PFSK-1 (cell line): Measurements from ENCODE around the gene PCK2.

Source experiments
- FOXP2 ChIP-seq: optimal IDR thresholded peaks from 2 replicates; pipeline ENCODE3; 2011; ENCODE audit warnings: borderline replicate concordance, control low read depth, inconsistent platforms; ENCODE audit not compliant: insufficient read depth; ENCODE audit errors: extremely low read length, extremely low read depth
- POLR2AphosphoS5 ChIP-seq: IDR thresholded peaks from 2 replicates; pipeline ENCODE4 v1.6.1; 2012; ENCODE audit warnings: low read depth, mild to moderate bottlenecking, control low read depth, low read length, moderate library complexity
- REST ChIP-seq, 2 experiments: IDR thresholded peaks; 2 replicates each; pipeline versions ENCODE4 v1.6.1 to v1.8.0; 2011 to 2012; ENCODE audit warnings: low read depth in 2 of 2, low read length in 2 of 2, control low read depth in 1 of 2, inconsistent platforms in 1 of 2, mild to moderate bottlenecking in 1 of 2, moderate library complexity in 1 of 2; ENCODE audit not compliant: insufficient read depth in 1 of 2
- SIN3A ChIP-seq: IDR thresholded peaks from 2 replicates; pipeline ENCODE4 v1.6.1; 2012; ENCODE audit warnings: mild to moderate bottlenecking, low read length, moderate library complexity, borderline replicate concordance; ENCODE audit not compliant: insufficient read depth
- TAF1 ChIP-seq: IDR thresholded peaks from 2 replicates; pipeline ENCODE4 v1.6.1; 2012; ENCODE audit warnings: low read length, control low read depth, borderline replicate concordance; ENCODE audit not compliant: insufficient read depth

Gene PCK2

GRCh38 chr14:24129410-24129998 is 35.4 kb downstream of the PCK2 start:
- TF ChIP-seq TAF1 (no peak), FOXP2 (no peak), SIN3A (no peak), REST (IDR thresholded peaks at IDR 0.05; ENCODE audit: insufficient read depth in 1 of 2, low read depth in 2 of 2, low read length in 2 of 2) (no peak), POLR2AphosphoS5 (no peak)

- TF ChIP-seq TAF1 (no peak), SIN3A (no peak), POLR2AphosphoS5 (no peak)
Observed at GRCh38 chr14:24130380-24130716, 36.2 kb downstream of the PCK2 start, which contains the start of gene FITM1. Gene FITM1 (plus strand): TSS chr14:24130659. CDS start chr14:24131564, 905 bp downstream.

GRCh38 chr14:24130717-24131548 is 36.8 kb downstream of the PCK2 start:
- TF ChIP-seq TAF1 (no peak), SIN3A (no peak), POLR2AphosphoS5 (no peak), FOXP2 (no peak), REST (IDR thresholded peaks at IDR 0.05; ENCODE audit: insufficient read depth in 1 of 2, low read depth in 2 of 2, low read length in 2 of 2) (no peak)

GRCh38 chr14:24131549-24131966 is 37.4 kb downstream of the PCK2 start:
- TF ChIP-seq REST (IDR thresholded peaks at IDR 0.05; ENCODE audit: insufficient read depth in 1 of 2, low read depth in 2 of 2, low read length in 2 of 2) (no peak), FOXP2 (no peak), TAF1 (no peak), SIN3A (no peak), POLR2AphosphoS5 (no peak)

GRCh38 chr14:24132061-24132685 is 38.1 kb downstream of the PCK2 start:
- no peak for TF ChIP-seq TAF1
- no peak for TF ChIP-seq FOXP2
- TF ChIP-seq SIN3A = no peak
- no peak for TF ChIP-seq POLR2AphosphoS5
- TF ChIP-seq REST (IDR thresholded peaks at IDR 0.05; ENCODE audit: insufficient read depth in 1 of 2, low read depth in 2 of 2, low read length in 2 of 2) = no peak
